ENCODE results near the gene NUP98.

DNA sequence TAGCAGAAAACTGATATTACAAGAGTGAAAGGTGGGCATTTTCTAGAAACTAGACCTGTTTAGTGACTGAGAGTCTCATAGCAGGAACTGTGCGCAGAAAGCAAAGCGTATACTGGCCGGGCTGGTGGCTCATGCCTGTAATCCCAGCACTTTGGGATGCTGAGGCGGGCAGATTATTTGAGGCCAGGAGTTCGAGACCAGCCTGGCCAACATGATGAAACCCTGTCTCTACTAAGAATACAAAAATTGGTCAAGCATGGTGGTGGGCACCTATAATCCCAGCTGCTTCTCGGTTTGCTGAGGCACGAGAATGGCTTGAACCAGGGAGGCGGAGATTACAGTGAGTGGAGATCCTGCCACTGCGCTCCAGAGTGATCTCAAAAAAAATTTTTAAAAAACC lies 1.8 kb upstream of the NUP98 start:
- no peak for TF ChIP-seq YY1 (IDR thresholded peaks at IDR 0.05; ENCODE audit: insufficient read depth, insufficient read length)
- no peak for TF ChIP-seq ZNF274 (IDR thresholded peaks at IDR 0.05; ENCODE audit: low read depth, low read length)
